Stimulated activated CD4-positive, alpha-beta T cell treated with anti-CD3 and anti-CD28 coated beads, Interleukin-4, amount 100 ng/mL, for 1 hour (primary cell): ENCODE data around the gene RPS6KB1.
"Not testable (repeated sequence)": the region's sequence is repeated elsewhere in the genome, so short reads cannot be mapped to it uniquely, and the experiment has no call there.

Experiments used
- DNase-seq: peaks from one replicate; pipeline ENCODE4 v3.0.0-alpha.2; 2020

The RPS6KB1 gene

GRCh38 chr17:59872351-59872750 is 20.6 kb upstream of the RPS6KB1 start:
- DNase-seq, result no peak

- not testable (repeated sequence) for DNase-seq
Observed at GRCh38 chr17:59873414-59873813, 19.5 kb upstream of the RPS6KB1 start.

GRCh38 chr17:59874376-59874775 is 18.5 kb upstream of the RPS6KB1 start:
- DNase-seq, result no peak

GRCh38 chr17:59876107-59876506 is 16.8 kb upstream of the RPS6KB1 start:
- no peak for DNase-seq

GRCh38 chr17:59877965-59878364 is 15.0 kb upstream of the RPS6KB1 start:
- DNase-seq, result no peak

- no peak for DNase-seq
Observed at GRCh38 chr17:59878624-59879023, 14.3 kb upstream of the RPS6KB1 start.

GRCh38 chr17:59884861-59885260 is 8.1 kb upstream of the RPS6KB1 start:
- no peak for DNase-seq

GRCh38 chr17:59888145-59888750 is 4.7 kb upstream of the RPS6KB1 start:
- DNase-seq, result no peak

GRCh38 chr17:59890720-59891119 is 2.2 kb upstream of the RPS6KB1 start:
- no peak for DNase-seq

GRCh38 chr17:59892251-59892923 is 534 bp upstream of the RPS6KB1 start:
- no peak for DNase-seq

GRCh38 chr17:59893676-59894100 is 767 bp downstream of the RPS6KB1 start:
- DNase-seq, result no peak

GRCh38 chr17:59897090-59897489 is 4.2 kb downstream of the RPS6KB1 start:
- DNase-seq, result no peak

GRCh38 chr17:59899099-59899498 is 6.2 kb downstream of the RPS6KB1 start:
- no peak for DNase-seq

GRCh38 chr17:59901604-59902003 is 8.7 kb downstream of the RPS6KB1 start:
- no peak for DNase-seq

GRCh38 chr17:59903455-59903854 is 10.5 kb downstream of the RPS6KB1 start:
- no peak for DNase-seq

GRCh38 chr17:59907467-59907866 is 14.5 kb downstream of the RPS6KB1 start:
- no peak for DNase-seq

GRCh38 chr17:59914274-59914854 is 21.4 kb downstream of the RPS6KB1 start:
- DNase-seq, result no peak

GRCh38 chr17:59916446-59916845 is 23.5 kb downstream of the RPS6KB1 start:
- DNase-seq, result no peak

GRCh38 chr17:59920637-59921036 is 27.7 kb downstream of the RPS6KB1 start:
- not testable (repeated sequence) for DNase-seq

GRCh38 chr17:59930121-59930520 is 37.2 kb downstream of the RPS6KB1 start:
- not testable (repeated sequence) for DNase-seq

GRCh38 chr17:59930768-59931167 is 37.8 kb downstream of the RPS6KB1 start:
- DNase-seq, result not testable (repeated sequence)

- DNase-seq, result not testable (repeated sequence)
Observed at GRCh38 chr17:59933317-59933716, 40.4 kb downstream of the RPS6KB1 start.

- not testable (repeated sequence) for DNase-seq
Observed at GRCh38 chr17:59940697-59941096, 47.8 kb downstream of the RPS6KB1 start.

- no peak for DNase-seq
Observed at GRCh38 chr17:59941131-59941530, 48.2 kb downstream of the RPS6KB1 start.
